ENCODE measurements around the gene RAC3.

RAC3 gene

DNA sequence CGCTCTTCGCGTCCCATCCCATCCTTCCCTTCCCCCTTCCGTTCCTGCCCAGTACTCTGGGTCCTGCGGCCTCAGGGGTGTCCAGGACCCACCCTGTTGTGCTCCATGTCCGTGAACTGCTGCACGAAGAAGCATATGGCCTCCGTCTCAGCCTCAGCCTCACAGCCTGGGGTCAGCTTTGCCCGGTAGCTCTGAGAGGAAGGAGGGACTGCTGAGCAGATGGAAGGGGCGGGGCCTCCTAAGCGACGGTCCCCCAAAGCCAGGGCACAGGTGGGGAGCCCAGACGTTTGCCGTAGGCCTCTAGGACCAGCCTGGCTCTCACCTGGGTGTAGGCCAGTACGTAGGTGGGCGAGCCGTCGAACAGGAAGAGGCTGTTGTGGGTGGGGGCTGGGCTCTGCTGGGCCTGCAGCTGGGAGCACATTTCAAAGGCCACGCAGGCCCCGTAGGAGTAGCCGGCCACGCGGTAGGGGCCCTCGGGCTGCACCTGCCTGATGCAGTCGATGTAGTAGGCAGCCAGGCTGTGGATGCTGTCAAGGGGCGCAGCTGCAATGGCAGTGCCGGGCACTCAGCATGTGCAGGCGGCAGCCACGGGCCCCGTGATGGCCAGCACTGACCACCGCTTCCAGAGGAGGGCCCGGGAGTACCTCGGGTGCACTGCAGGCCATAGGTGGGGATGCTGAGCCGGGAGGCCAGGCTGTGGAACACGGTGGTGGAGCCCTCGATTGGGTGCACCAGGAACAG is 48.7 kb downstream of the RAC3 start:
- in situ Hi-C loops (cut with MboI; ENCODE audit: low pct_unique_long_range_greater_than_20kb, low sequenced_read_pairs): no loop called here

DNA sequence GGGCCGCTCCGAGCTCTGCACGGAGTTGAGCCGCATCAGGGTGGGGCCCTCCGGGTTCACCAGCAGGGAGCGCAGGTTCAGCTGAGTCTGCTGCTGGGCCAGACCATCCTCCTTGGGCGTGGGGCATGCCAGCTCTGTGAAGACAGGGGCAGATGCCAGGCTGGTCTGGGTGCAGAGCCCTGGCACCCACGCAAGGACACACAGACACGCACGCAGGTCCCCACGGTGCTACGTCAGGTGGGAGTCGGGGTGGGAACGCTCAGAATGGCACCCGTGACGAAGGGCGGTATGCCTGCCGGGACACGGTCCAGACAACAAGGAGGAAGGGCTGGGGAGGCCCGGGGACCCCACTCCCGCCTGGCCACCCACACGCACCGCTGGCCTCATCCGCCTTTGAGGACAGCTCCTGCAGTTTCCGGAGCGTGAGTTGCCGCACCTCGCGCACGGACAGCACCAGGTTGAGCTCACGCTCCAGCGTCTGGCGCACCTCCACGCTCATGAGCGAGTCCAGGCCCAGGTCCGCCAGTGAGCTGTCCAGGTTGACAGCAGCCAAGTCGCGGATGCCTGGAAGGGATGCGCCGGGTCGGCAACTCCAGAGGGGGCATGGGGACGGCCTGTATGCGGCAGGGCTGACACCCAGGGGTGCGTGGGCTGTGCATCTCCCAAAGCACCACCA is 49.4 kb downstream of the RAC3 start:
- in situ Hi-C loops (cut with MboI; ENCODE audit: low pct_unique_long_range_greater_than_20kb, low sequenced_read_pairs): no loop called here

More for the DNA sequence above, 48.7 kb downstream of the RAC3 start:
- no peak for DNase-seq

GRCh38 chr17:82081546-82081945 is 50.1 kb downstream of the RAC3 start:
- in situ Hi-C loops (cut with MboI; ENCODE audit: low pct_unique_long_range_greater_than_20kb, low sequenced_read_pairs): no loop called here

More for the DNA sequence above, 49.4 kb downstream of the RAC3 start:
- no peak for DNase-seq

GRCh38 chr17:82081966-82082365 is 50.5 kb downstream of the RAC3 start:
- in situ Hi-C loops (cut with MboI; ENCODE audit: low pct_unique_long_range_greater_than_20kb, low sequenced_read_pairs): no loop called here

More at GRCh38 chr17:82081546-82081945, 50.1 kb downstream of the RAC3 start:
- no peak for DNase-seq

DNA sequence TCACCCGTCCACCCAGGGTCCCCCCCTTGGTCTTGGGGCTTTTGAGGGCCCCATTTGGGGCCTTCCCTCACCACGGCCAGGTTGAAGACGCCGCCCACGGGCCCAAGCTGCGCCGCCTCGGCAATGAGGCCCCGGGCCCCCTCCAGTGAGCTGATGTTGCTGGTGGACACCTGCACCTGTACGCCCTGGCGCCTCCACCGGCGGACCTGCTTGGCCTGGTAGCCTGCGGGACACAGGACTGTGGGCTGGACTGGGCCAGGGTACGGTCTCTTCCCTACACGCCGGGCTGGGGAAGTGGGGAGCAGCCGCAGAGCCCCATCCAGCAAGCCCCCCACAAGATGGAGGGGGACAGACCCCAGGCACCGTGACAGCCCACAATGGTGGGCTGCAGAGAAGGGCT is 51.0 kb downstream of the RAC3 start:
- in situ Hi-C loops (cut with MboI; ENCODE audit: low pct_unique_long_range_greater_than_20kb, low sequenced_read_pairs): no loop called here
- DNase-seq: no peak

More at GRCh38 chr17:82081966-82082365, 50.5 kb downstream of the RAC3 start:
- no peak for DNase-seq

- DNase-seq: no peak
- in situ Hi-C loops (cut with MboI; ENCODE audit: low pct_unique_long_range_greater_than_20kb, low sequenced_read_pairs): no loop called here
These were observed 51.5 kb downstream of the RAC3 start for GRCh38 chr17:82083009-82083408.

Data from KBM-7 (cell line).